GM12878 (cell line): Measurements from ENCODE around the gene SHANK1. TPM values are rescaled to one million over a fixed set of nuclear protein-coding genes. Genes with fewer than 3 reads are reported as not detected.

ENCODE experiments used
- ATAC-seq: fragments of 200-7000 bp; cut with Tn5 transposase; 3 replicates; pipeline ENCODE4 v1.9.1; 2020; ENCODE audit warnings: mild to moderate bottlenecking, moderate library complexity
- BruUV-seq: library from RNA; stranded (reverse); fragments of 400-500 nt; replicated peaks from 2 replicates; lab custom pipeline; 2021; lab: Mats Ljungman, UMichigan
- CTCF ChIA-PET: fragments of 300-600 bp; sonication (Branson Sonifier 250); formaldehyde crosslinking; extraction: SDS; loops from one replicate; lab custom pipeline; 2021; ENCODE audit warnings: inconsistent platforms; lab: Yijun Ruan, JAX
- POLR2A ChIA-PET: fragments of 350-600 bp; formaldehyde crosslinking; extraction: SDS; loops from one replicate; lab custom pipeline; 2021; ENCODE audit warnings: inconsistent platforms; lab: Charles Lee
- RAD21 ChIA-PET: fragments of 300-600 bp; sonication (Branson Sonifier 250); formaldehyde crosslinking; loops from one replicate; lab custom pipeline; 2023; ENCODE audit warnings: antibody characterized with exemption; ENCODE audit not compliant: unreplicated experiment; lab: Charles Lee
- SMC1A ChIA-PET: fragments of 300-600 bp; sonication (Branson Sonifier 250); formaldehyde crosslinking; loops from one replicate; lab custom pipeline; 2023; ENCODE audit not compliant: unreplicated experiment, uncharacterized antibody; lab: Charles Lee
- DNase-seq: peaks from one replicate; pipeline ENCODE4 v3.0.0-alpha.2; 2011; ENCODE audit warnings: low read depth, low spot score
- FAIRE-seq: peaks from 3 replicates; lab custom pipeline; 2011; peaks lifted over from hg19 to GRCh38; lab: Jason Lieb, UNC
- H2AFZ ChIP-seq: 2 replicates; pipeline ENCODE4 v1.6.0; 2011; ENCODE audit warnings: low read depth, low read length, control low read depth; ENCODE audit not compliant: control insufficient read depth
- H3K27ac ChIP-seq: 2 replicates; pipeline ENCODE4 v1.5.1; 2011; ENCODE audit warnings: control low read depth; ENCODE audit not compliant: control insufficient read depth, insufficient read depth
- H3K27me3 ChIP-seq, 2 experiments: replicated peaks in 1 of 2; 2 replicates each; pipeline versions ENCODE4 v1.6.0 to v1.6.1; 2011; ENCODE audit warnings: low read length in 1 of 2; ENCODE audit not compliant: control insufficient read depth in 2 of 2, insufficient read depth in 2 of 2
- H3K36me3 ChIP-seq, 2 experiments: 2 replicates each; pipeline ENCODE4 v1.5.1; 2011; ENCODE audit warnings: low read length in 1 of 2; ENCODE audit not compliant: control insufficient read depth in 2 of 2, insufficient read depth in 2 of 2
- H3K4me1 ChIP-seq: 2 replicates; pipeline ENCODE4 v1.6.1; 2011; ENCODE audit warnings: mild to moderate bottlenecking, low read length, moderate library complexity, mixed read lengths; ENCODE audit not compliant: control insufficient read depth, insufficient read depth
- H3K4me2 ChIP-seq: 2 replicates; pipeline ENCODE4 v1.6.0; 2011; ENCODE audit warnings: control low read depth; ENCODE audit not compliant: control insufficient read depth, insufficient read depth
- H3K4me3 ChIP-seq: fragments of 200-600 bp; sonication (generic); 2 replicates; pipeline ENCODE4 v1.5.1; 2016
- H3K79me2 ChIP-seq: 2 replicates; pipeline ENCODE4 v1.6.0; 2011; ENCODE audit warnings: low read length; ENCODE audit not compliant: control insufficient read depth, insufficient read depth
- H3K9ac ChIP-seq: 2 replicates; pipeline ENCODE4 v1.8.0; 2011; ENCODE audit warnings: low read length, control low read depth, mixed read lengths; ENCODE audit not compliant: control insufficient read depth, insufficient read depth
- H3K9me3 ChIP-seq: replicated peaks from 3 replicates; pipeline ENCODE4 v1.5.1; 2011; ENCODE audit warnings: mild to moderate bottlenecking, low read length; ENCODE audit not compliant: control insufficient read depth, insufficient read depth
- H4K20me1 ChIP-seq: 2 replicates; pipeline ENCODE4 v1.6.0; 2011; ENCODE audit not compliant: control insufficient read depth, insufficient read depth
- NR2F1 ChIP-seq: fragments of 450-650 bp; conservative IDR thresholded peaks from 2 replicates; pipeline ENCODE4 v1.6.1; 2017; ENCODE audit warnings: mild to moderate bottlenecking
- SREBF2 ChIP-seq: IDR thresholded peaks from 2 replicates; pipeline ENCODE4 v1.6.1; 2012; ENCODE audit warnings: mild to moderate bottlenecking, low read length
- YBX1 ChIP-seq: fragments of 450-650 bp; IDR thresholded peaks from 2 replicates; pipeline ENCODE4 v1.6.1; 2016; ENCODE audit warnings: antibody characterized with exemption
- WGBS: methylation state at CpG from one replicate; pipeline ENCODE4 v1.1.6; 2016; ENCODE audit warnings: low lambda C conversion rate; ENCODE audit not compliant: insufficient replicate concordance, insufficient coverage; ENCODE audit errors: missing lambda C conversion rate; 5-methylcytosine and 5-hydroxymethylcytosine counted together
- in situ Hi-C: fragments of 300-500 bp; cut with MboI; formaldehyde crosslinking; loops from 9 replicates; pipeline ENCODE4 v1.14.3; 2018; ENCODE audit warnings: mixed read lengths
- intact Hi-C: fragments of 100-400 bp; cut with micrococcal nuclease; formaldehyde crosslinking; loops from one replicate; pipeline ENCODE4 v1.14.2; 2022; ENCODE audit not compliant: unreplicated experiment
- polyA plus RNA-seq, 11 experiments: library from polyadenylated mRNA; depleted of rRNA in 4 of 11; unstranded in 6 of 11; stranded (reverse) in 5 of 11; fragments of >200 nt; fragmentation: Nextera tagmentation in 4 of 11; fragmentation: Illumina TruSeq in 1 of 11; extraction: Ambion mirVana in 4 of 11; extraction: Trizol in 1 of 11; gene quantifications; 1 replicate in 1 of 11; 2 replicates in 10 of 11; pipeline versions ENCODE4 v1.2.1 to v1.2.3, GENCODE V29; 2011 to 2016; ENCODE audit warnings: inconsistent platforms in 2 of 11, missing spikeins in 2 of 11, low read depth in 1 of 11
- total RNA-seq, 4 experiments: library from RNA; depleted of rRNA in 3 of 4; stranded (reverse); fragments of >200 nt in 3 of 4; fragmentation: Illumina TruSeq in 1 of 4; extraction: Trizol in 1 of 4; gene quantifications; 2 replicates each; pipeline versions ENCODE4 v1.2.1 to v1.2.3, GENCODE V29; 2013 to 2021
- TF ChIP-seq, protein P1 (sequence below): fragments of 450-650 bp; IDR thresholded peaks from 2 replicates; pipeline ENCODE4 v1.6.1; 2017; ENCODE audit warnings: low read depth, mild to moderate bottlenecking, moderate library complexity
- TF ChIP-seq, protein P2 (sequence below): IDR thresholded peaks from 2 replicates; pipeline ENCODE4 v1.6.1; 2011; ENCODE audit warnings: borderline replicate concordance, low read depth, mild to moderate bottlenecking, moderate library complexity, mixed read lengths, low read length; ENCODE audit not compliant: insufficient read depth; ENCODE audit errors: extremely low read length

SHANK1 gene
- total and polyA plus RNA-seq, 10 of the 15 experiments (the other 5 are each of a cell fraction or from before 2014, with no cell fraction given), result not detected

DNA sequence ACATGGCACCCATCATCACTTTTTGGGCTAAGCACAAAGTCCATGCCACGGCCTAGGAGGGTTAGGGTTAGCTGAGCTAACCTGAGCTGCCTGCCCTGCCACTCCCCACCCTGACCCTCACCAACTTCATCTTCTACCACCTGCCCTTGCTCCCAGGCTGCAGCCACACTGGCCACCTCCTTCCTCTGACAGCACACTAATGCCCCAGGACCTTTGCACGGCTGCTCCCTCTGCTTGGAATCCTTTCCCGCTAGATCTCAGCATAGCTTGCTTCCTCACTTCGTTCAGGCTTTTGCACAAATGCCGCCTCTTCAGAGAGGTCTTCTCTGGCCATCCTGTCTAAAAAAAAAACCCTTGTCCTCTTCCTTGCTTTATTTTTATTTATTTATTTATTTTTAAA lies 13.2 kb downstream of the SHANK1 start:
- Histone ChIP-seq H4K20me1 (no peaks in the 10 kb centered on the region), H3K79me2 (no peaks in the 10 kb centered on the region), H3K4me2 (no peak overlapping the region), H3K27ac (no peak overlapping the region), H3K4me3 (no peak overlapping the region), H3K27me3 (no peaks in the 10 kb centered on the region), H3K9ac (no peak overlapping the region), H2AFZ (no peak overlapping the region), H3K4me1 (no peaks in the 10 kb centered on the region), H3K36me3 (no peaks in the 10 kb centered on the region), H3K9me3 (no peaks in the 10 kb centered on the region)
- no peak for ATAC-seq
- BruUV-seq, result no TSS peak
- no peak for DNase-seq
- ChIA-PET RAD21 (interaction anchor here (1.8 to 1.9 kb wide), 2 partner anchors 78 to 215 kb away, joined by 8 to 16 read pairs; no protein-coding TSS in a partner anchor), SMC1A (interaction anchor here (1.8 kb wide), 1 partner anchor 215 kb away, joined by 12 read pairs; no protein-coding TSS in a partner anchor), CTCF (interaction anchor here (0.7 to 1.8 kb wide), 3 partner anchors 37 to 217 kb away, joined by 3 to 10 read pairs (median 4); no protein-coding TSS in a partner anchor), POLR2A (no interaction called here)
- in situ Hi-C loops, result no loop called here
- intact Hi-C loops, result loop anchor here (5.0 kb wide), 1 partner anchor 349 kb away; no protein-coding TSS in a partner anchor
- WGBS, result 25% methylated on average over 5 of the region's 5 CpGs
- TF ChIP-seq, protein P1, sequence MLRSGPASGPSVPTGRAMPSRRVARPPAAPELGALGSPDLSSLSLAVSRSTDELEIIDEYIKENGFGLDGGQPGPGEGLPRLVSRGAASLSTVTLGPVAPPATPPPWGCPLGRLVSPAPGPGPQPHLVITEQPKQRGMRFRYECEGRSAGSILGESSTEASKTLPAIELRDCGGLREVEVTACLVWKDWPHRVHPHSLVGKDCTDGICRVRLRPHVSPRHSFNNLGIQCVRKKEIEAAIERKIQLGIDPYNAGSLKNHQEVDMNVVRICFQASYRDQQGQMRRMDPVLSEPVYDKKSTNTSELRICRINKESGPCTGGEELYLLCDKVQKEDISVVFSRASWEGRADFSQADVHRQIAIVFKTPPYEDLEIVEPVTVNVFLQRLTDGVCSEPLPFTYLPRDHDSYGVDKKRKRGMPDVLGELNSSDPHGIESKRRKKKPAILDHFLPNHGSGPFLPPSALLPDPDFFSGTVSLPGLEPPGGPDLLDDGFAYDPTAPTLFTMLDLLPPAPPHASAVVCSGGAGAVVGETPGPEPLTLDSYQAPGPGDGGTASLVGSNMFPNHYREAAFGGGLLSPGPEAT, result no peak
- TF ChIP-seq NR2F1 (no peak), SREBF2 (no peak), YBX1 (no peak)
- TF ChIP-seq, protein P2, sequence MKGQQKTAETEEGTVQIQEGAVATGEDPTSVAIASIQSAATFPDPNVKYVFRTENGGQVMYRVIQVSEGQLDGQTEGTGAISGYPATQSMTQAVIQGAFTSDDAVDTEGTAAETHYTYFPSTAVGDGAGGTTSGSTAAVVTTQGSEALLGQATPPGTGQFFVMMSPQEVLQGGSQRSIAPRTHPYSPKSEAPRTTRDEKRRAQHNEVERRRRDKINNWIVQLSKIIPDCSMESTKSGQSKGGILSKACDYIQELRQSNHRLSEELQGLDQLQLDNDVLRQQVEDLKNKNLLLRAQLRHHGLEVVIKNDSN, result no peak
- FAIRE-seq, result no peak
